Muscle of leg (tissue), 11 donors: ENCODE measurements around the gene ADAMTS4. TPM values are rescaled to one million over a fixed set of nuclear protein-coding genes. Genes with fewer than 3 reads are reported as not detected.
"Not testable (repeated sequence)": the region's sequence is repeated elsewhere in the genome, so short reads cannot be mapped to it uniquely, and the experiment has no call there.

ENCODE experiments used
- DNase-seq: peaks from one replicate; pipeline ENCODE4 v3.0.0; 2013
- H3K27ac ChIP-seq: one replicate; pipeline ENCODE4 v1.5.1; 2013; ENCODE audit warnings: mild to moderate bottlenecking, low read length, control low read depth
- H3K27me3 ChIP-seq: one replicate; pipeline ENCODE4 v1.6.1; 2013; ENCODE audit warnings: low read length; ENCODE audit not compliant: control insufficient read depth, insufficient read depth
- H3K36me3 ChIP-seq: one replicate; pipeline ENCODE4 v1.6.1; 2013; ENCODE audit warnings: low read length; ENCODE audit not compliant: control insufficient read depth, insufficient read depth
- H3K4me1 ChIP-seq: one replicate; pipeline ENCODE4 v1.6.1; 2013; ENCODE audit warnings: low read length; ENCODE audit not compliant: control insufficient read depth, insufficient read depth
- H3K4me3 ChIP-seq: one replicate; pipeline ENCODE4 v1.5.1; 2013; ENCODE audit warnings: low read length, control low read depth
- H3K9me3 ChIP-seq: replicated peaks from 2 replicates; pipeline ENCODE4 v1.6.1; 2013; ENCODE audit warnings: low read depth, low read length; ENCODE audit not compliant: control insufficient read depth
- WGBS: methylation state at CpG from one replicate; pipeline ENCODE4 v1.1.5; 2013; ENCODE audit warnings: missing lambda C conversion rate; ENCODE audit not compliant: insufficient coverage; 5-methylcytosine and 5-hydroxymethylcytosine counted together
- polyA plus RNA-seq, 8 donors: library from polyadenylated mRNA; unstranded; fragments of 120-200 nt; gene quantifications; one replicate each; pipeline versions ENCODE4 v1.2.1 to v1.2.3, GENCODE V29; 2013; ENCODE audit warnings: inconsistent platforms in 1 of 8, low replicate concordance in 1 of 8; ENCODE audit not compliant: insufficient read length in 8 of 8, insufficient read depth in 1 of 8
- total RNA-seq: library from RNA; stranded (reverse); fragments of 120-200 nt; gene quantifications from one replicate; pipeline ENCODE4 v1.2.4, GENCODE V29; 2013

Gene ADAMTS4
- total and polyA plus RNA-seq, 9 donors: 7.8 to 14.1 (median 9.6) TPM

DNA sequence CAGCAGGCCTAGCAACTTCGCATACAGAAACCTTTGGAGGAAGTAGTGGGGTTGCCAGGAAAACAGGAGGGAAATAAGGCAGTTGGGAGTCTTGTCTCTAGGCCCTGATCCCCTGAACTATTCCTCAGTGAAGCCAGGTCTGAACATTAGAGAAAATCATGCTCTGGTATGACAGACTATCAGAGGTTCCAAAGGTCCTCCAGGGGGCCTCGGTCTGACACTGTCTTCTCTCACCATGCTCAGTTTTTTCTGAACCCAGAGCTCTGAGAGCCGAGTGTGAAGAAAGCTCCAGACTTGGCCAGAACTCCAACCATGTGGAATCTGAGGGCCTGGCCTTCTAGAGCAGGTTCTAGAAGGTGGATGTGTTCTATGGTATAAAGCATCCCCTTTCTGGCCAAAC lies 31.0 kb upstream of the ADAMTS4 start:
- H3K36me3 ChIP-seq: peaks cover 22% of the 10 kb centered on the region
- DNase-seq: no peak
- H3K4me1 ChIP-seq: peaks cover 27% of the 10 kb centered on the region
- WGBS: no CpG with 5 or more reads among the region's 3 CpGs
- H3K27ac ChIP-seq: no peak overlapping the region
- H3K27me3 ChIP-seq: no peaks in the 10 kb centered on the region
- H3K4me3 ChIP-seq: no peak overlapping the region
- H3K9me3 ChIP-seq: no peaks in the 10 kb centered on the region

DNA sequence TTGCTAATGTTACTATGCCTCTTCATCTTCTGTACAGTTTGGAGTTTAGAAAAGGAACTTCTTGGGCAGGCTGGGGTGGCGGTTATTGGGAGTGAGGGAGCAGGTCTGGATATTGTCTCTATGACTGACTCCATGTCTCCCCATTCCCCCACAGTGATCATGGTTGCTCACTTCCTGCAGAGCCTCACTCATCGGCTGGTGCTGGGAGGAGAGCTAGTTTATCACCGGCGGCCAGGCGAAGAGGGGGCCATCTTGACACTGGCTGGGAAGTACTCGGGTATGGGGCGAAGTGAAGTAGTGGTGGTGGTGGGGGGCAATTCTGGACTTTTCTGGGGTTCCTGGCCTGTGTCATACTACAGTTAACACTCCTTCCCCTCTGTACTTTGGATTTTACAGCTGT lies 29.2 kb upstream of the ADAMTS4 start:
- no CpG with 5 or more reads among the region's 7 CpGs for WGBS
- H3K36me3 ChIP-seq: peaks cover 22% of the 10 kb centered on the region
- no peaks in the 10 kb centered on the region for H3K9me3 ChIP-seq
- no peak for DNase-seq
- peaks cover 27% of the 10 kb centered on the region for H3K4me1 ChIP-seq
- no peak overlapping the region for H3K4me3 ChIP-seq
- no peak overlapping the region for H3K27ac ChIP-seq
- H3K27me3 ChIP-seq: no peaks in the 10 kb centered on the region

GRCh38 chr1:161227196-161227871 lies 28.5 kb upstream of the ADAMTS4 start:
- H3K4me1 ChIP-seq: peaks cover 27% of the 10 kb centered on the region
- H3K9me3 ChIP-seq: no peaks in the 10 kb centered on the region
- DNase-seq: peak; percentile 80
- 58% methylated on average over 4 of the region's 11 CpGs for WGBS
- no peaks in the 10 kb centered on the region for H3K27me3 ChIP-seq
- no peak overlapping the region for H3K4me3 ChIP-seq
- H3K27ac ChIP-seq: peak overlapping the region; percentile 47
- H3K36me3 ChIP-seq: peaks cover 22% of the 10 kb centered on the region

- H3K4me3 ChIP-seq: peak overlapping the region; percentile 82
- no peaks in the 10 kb centered on the region for H3K27me3 ChIP-seq
- peaks cover 22% of the 10 kb centered on the region for H3K36me3 ChIP-seq
- H3K27ac ChIP-seq: no peak overlapping the region
- H3K4me1 ChIP-seq: peaks cover 27% of the 10 kb centered on the region
- WGBS: 70% methylated on average over 2 of the region's 3 CpGs
- DNase-seq: no peak
- no peaks in the 10 kb centered on the region for H3K9me3 ChIP-seq
Observed at GRCh38 chr1:161226759-161227158, 27.9 kb upstream of the ADAMTS4 start.

DNA sequence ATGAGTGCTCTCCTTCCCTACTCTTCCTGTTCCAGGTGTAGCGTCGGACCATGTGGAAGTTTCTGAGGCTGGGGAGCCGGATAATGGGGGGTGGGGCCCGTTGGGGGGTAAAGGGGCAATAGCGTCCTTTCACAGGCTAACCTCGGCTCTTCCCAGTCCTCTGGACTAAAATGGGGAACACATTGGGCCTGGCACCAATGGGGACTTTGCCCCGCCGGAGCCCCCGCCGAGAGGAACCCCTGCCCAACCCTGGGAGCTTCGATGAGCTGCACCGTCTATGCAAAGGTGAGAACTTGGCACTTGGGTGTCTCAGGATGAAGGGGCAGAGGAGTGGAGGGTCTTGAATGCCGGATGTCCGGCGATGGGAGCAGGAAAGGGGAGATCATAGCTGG lies 27.5 kb upstream of the ADAMTS4 start:
- Histone ChIP-seq H3K4me1 (peaks cover 27% of the 10 kb centered on the region), H3K27ac (peak overlapping the region; percentile 29), H3K4me3 (peak overlapping the region; percentile 82)

GRCh38 chr1:161225534-161226319 lies 26.9 kb upstream of the ADAMTS4 start, which contains the start of gene TOMM40L:
TSS of gene TOMM40L (plus strand) at chr1:161226060. CDS start at chr1:161226490, 430 bp downstream.
- peak within 1 kb of the TSS; percentile 78 for H3K27ac ChIP-seq
- no peaks in the 10 kb centered on the region for H3K27me3 ChIP-seq
- H3K9me3 ChIP-seq: no peaks in the 10 kb centered on the region
- peak; percentile 99 for DNase-seq
- H3K36me3 ChIP-seq: peaks cover 22% of the 10 kb centered on the region
- WGBS: 2% methylated on average over 10 of the region's 16 CpGs
- H3K4me1 ChIP-seq: peaks cover 27% of the 10 kb centered on the region
- peak within 1 kb of the TSS; percentile 82 for H3K4me3 ChIP-seq

More for the DNA sequence above, 27.5 kb upstream of the ADAMTS4 start:
- 27% methylated on average over 9 of the region's 15 CpGs for WGBS
- no peaks in the 10 kb centered on the region for H3K27me3 ChIP-seq
- DNase-seq: no peak
- H3K36me3 ChIP-seq: peaks cover 22% of the 10 kb centered on the region
- H3K9me3 ChIP-seq: no peaks in the 10 kb centered on the region

DNA sequence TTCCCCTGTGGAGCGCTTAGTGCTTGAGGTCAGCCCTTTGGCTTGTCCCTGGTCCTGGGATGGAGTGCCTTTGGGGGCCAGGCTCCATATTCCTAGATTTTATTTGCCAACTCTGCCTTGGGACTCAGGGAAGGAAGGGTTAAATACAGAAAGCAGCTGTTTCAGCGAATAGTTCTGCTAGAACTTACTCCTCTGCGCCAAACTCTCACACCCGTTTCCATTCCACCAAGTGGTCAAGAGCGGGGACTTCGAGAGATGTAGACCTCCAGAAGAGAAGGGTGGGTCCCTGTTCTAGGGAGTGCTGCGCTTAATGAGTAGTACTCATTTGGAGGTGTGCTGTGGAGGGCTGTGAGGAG lies 26.3 kb upstream of the ADAMTS4 start:
- WGBS: 58% methylated on average over 3 of the region's 7 CpGs
- Histone ChIP-seq H3K4me1 (peaks cover 27% of the 10 kb centered on the region), H3K9me3 (no peaks in the 10 kb centered on the region), H3K36me3 (peaks cover 21% of the 10 kb centered on the region), H3K27ac (peak overlapping the region; percentile 78), H3K27me3 (no peaks in the 10 kb centered on the region), H3K4me3 (no peak overlapping the region)
- DNase-seq: no peak

GRCh38 chr1:161224695-161225087 lies 25.8 kb upstream of the ADAMTS4 start:
- not testable (repeated sequence) for H3K27me3 ChIP-seq, DNase-seq, H3K4me3 ChIP-seq, H3K27ac ChIP-seq, H3K9me3 ChIP-seq
- Histone ChIP-seq H3K4me1 (peaks cover 27% of the 10 kb centered on the region), H3K36me3 (peaks cover 17% of the 10 kb centered on the region)
- WGBS: no CpG with 5 or more reads among the region's 13 CpGs

DNA sequence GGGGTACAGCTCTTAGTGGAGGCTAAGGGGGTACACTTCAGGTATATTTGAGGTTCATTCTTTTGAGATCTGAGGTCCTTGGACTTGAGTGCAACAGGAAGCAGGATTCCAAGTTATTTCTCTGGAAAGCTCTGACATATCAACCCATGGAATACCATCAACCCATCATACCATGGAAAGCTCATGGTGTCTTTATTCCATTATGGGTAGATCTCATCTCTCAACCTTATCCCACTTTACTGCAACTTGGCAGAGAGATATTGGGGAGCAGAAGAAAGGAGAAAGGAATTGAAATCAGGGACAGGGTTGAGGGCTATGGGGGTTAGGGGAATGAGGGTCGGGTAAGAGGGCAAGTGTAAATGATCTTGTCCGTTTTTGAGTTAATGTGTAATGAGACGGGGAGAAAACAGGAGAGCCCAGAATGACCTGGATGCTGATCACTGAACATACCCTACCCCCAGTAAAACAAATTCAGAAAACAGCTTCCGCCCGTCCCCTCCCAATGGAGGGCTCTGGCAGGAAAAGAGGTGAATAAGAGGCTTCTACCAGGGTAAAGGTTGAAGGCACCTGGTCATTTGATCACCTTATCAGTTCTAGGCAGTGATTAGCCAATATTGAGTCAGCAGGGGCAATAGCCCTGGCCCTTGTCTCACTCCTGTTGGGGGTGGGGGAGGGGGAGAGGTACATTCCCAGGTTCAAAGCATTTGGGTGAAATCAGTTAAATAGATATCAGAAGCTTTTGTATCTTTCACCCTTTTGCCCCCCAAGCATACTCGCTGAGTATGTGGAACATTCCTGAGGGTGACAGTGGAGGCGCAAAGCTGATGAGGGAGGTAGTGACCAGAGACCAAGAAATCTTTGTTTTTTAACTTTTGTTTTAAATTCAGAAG lies 25.2 kb upstream of the ADAMTS4 start:
- H3K27me3 ChIP-seq: no peaks in the 10 kb centered on the region
- no peak overlapping the region for H3K27ac ChIP-seq
- DNase-seq: no peak
- H3K4me3 ChIP-seq: no peak overlapping the region
- peaks cover 27% of the 10 kb centered on the region for H3K4me1 ChIP-seq
- 90% methylated on average over 2 of the region's 7 CpGs for WGBS
- peaks cover 10% of the 10 kb centered on the region for H3K36me3 ChIP-seq
- no peaks in the 10 kb centered on the region for H3K9me3 ChIP-seq
